ENCODE results near the gene SUV39H1.

SUV39H1 gene

DNA sequence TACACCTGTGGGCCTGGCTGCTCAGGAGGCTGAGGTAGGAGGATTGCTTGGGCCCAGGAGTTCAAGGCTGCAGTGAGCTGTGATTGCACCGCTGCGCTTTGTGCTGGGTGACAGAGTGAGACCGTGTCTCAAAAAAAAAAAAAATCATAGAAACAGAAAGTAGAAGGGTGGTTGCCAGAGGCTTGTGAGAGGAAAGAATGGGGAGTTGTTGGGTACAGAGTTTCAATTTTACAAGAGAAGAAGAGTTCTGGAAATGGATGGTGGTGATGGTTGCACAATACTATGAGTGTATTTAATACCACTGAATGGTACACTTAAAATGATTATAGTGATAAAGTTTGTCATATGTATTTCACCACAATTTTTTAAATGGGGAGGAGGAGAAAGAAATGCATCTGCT is 54.8 kb downstream of the SUV39H1 start:
- Histone ChIP-seq H3K4me3 (ENCODE audit: low read depth, low read length) (no peak overlapping the region), H3K9me3 (ENCODE audit: control insufficient read depth, insufficient read depth, low read length) (peaks cover 6% of the 10 kb centered on the region), H3K27me3 (ENCODE audit: control insufficient read depth, insufficient read depth, low read length) (no peaks in the 10 kb centered on the region), H3K36me3 (ENCODE audit: control insufficient read depth, insufficient read depth, low read length) (no peaks in the 10 kb centered on the region), H3K9ac (ENCODE audit: low read depth, low read length) (no peak overlapping the region), H3K4me1 (ENCODE audit: control insufficient read depth, insufficient read depth, low read length) (no peaks in the 10 kb centered on the region)

DNA sequence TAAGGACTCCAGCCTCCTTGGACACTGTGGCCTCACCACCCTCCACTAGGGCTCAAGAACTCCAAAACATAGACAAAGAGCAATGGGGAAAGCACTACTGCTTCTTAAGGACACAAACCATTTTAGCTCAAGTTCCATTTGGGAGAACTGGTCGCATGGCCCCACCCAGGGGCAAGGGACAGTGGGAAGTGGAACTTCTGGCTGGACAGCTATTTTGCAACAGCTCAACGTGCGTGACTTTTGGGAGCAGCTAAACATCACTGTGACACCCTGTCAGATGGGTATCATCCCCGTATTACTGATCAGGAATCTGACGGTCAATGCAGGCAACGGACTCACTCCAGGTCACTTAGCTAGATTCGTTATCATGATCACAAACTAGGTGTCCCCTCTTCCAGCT is 56.0 kb downstream of the SUV39H1 start:
- H3K9ac ChIP-seq (ENCODE audit: low read depth, low read length): no peak overlapping the region
- no peak overlapping the region for H3K4me3 ChIP-seq (ENCODE audit: low read depth, low read length)
- H3K27me3 ChIP-seq (ENCODE audit: control insufficient read depth, insufficient read depth, low read length): no peaks in the 10 kb centered on the region
- H3K9me3 ChIP-seq (ENCODE audit: control insufficient read depth, insufficient read depth, low read length): peaks cover 7% of the 10 kb centered on the region
- H3K4me1 ChIP-seq (ENCODE audit: control insufficient read depth, insufficient read depth, low read length): no peaks in the 10 kb centered on the region
- H3K36me3 ChIP-seq (ENCODE audit: control insufficient read depth, insufficient read depth, low read length): no peaks in the 10 kb centered on the region

GRCh38 chrX:48753708-48754228 is 57.2 kb downstream of the SUV39H1 start:
- Histone ChIP-seq H3K4me3 (ENCODE audit: low read depth, low read length) (no peak overlapping the region), H3K36me3 (ENCODE audit: control insufficient read depth, insufficient read depth, low read length) (no peaks in the 10 kb centered on the region), H3K9me3 (ENCODE audit: control insufficient read depth, insufficient read depth, low read length) (peaks cover 7% of the 10 kb centered on the region), H3K27me3 (ENCODE audit: control insufficient read depth, insufficient read depth, low read length) (no peaks in the 10 kb centered on the region), H3K4me1 (ENCODE audit: control insufficient read depth, insufficient read depth, low read length) (no peaks in the 10 kb centered on the region), H3K9ac (ENCODE audit: low read depth, low read length) (no peak overlapping the region)

GRCh38 chrX:48754238-48754637 is 57.7 kb downstream of the SUV39H1 start:
- H3K4me3 ChIP-seq (ENCODE audit: low read depth, low read length): no peak overlapping the region
- no peaks in the 10 kb centered on the region for H3K36me3 ChIP-seq (ENCODE audit: control insufficient read depth, insufficient read depth, low read length)
- H3K27me3 ChIP-seq (ENCODE audit: control insufficient read depth, insufficient read depth, low read length): no peaks in the 10 kb centered on the region
- H3K9me3 ChIP-seq (ENCODE audit: control insufficient read depth, insufficient read depth, low read length): peaks cover 7% of the 10 kb centered on the region
- no peaks in the 10 kb centered on the region for H3K4me1 ChIP-seq (ENCODE audit: control insufficient read depth, insufficient read depth, low read length)
- no peak overlapping the region for H3K9ac ChIP-seq (ENCODE audit: low read depth, low read length)
